ENCODE measurements around the gene MYPOP.
A peak's percentile ranks its signal among the peaks of the same experiment; 100 is the strongest.

The MYPOP gene

DNA sequence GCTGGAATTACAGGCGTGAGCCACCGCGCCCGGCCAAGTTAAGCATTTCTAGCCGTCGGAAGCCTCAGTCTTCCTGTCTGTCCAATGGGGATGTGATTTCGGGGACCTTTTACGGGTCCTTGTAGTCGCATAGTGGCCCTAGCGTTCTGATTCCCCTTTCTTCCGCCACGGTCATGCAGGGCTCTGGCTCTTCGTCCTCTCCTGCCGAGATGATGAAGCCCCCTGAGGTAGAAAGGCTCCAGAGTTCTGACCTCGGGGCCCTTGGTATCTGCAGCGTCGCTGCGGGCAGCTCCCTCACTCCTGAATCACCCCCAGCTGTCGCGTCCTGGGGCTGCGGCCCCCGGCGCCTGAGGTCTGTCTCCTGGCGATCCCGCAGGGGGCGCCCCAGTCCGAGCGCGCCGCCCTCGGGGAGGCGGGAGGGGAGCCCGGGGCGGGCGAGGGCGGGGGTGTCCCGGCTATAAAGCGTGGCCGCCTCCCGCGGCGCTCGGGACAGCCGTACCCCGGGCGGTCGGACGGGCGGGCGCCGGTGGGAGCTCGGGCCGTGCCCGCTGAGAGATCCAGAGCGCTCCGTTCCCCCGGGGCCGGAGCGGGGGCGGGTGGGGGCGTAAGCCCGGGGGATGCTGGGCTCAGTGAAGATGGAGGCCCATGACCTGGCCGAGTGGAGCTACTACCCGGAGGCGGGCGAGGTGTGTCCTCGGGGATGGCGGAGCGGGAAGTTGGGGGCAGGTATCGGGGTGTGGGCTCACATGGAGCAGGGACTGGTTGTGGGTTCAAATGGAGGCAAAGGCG is 38.4 kb downstream of the MYPOP start, which contains the start of gene FOXA3:
TSS of gene FOXA3 (plus strand) at position 487 of the 789 bp plus-strand sequence. CDS start at position 618, 131 bp downstream.
- H3K4me1 ChIP-seq (ENCODE audit: control insufficient read depth, low read length) = peaks cover 25% of the 10 kb centered on the region
- peaks cover 31% of the 10 kb centered on the region for H3K27me3 ChIP-seq (ENCODE audit: control insufficient read depth, low read length)
- H3K9me2 ChIP-seq (replicated peaks; ENCODE audit: control insufficient read depth, low read length) = no peaks in the 10 kb centered on the region
- H3K4me3 ChIP-seq (ENCODE audit: low read length) = peak within 1 kb of the TSS; percentile 90
- peaks cover 27% of the 10 kb centered on the region for H3K36me3 ChIP-seq (ENCODE audit: control insufficient read depth, low read length)
- no peaks in the 10 kb centered on the region for H4K20me1 ChIP-seq (ENCODE audit: control insufficient read depth, insufficient read depth, low read depth, low read length)
- H3K4me2 ChIP-seq (ENCODE audit: low read length) = peak within 1 kb of the TSS; percentile 62
- H3F3A ChIP-seq (ENCODE audit: control insufficient read depth, insufficient read depth) = no peaks in the 10 kb centered on the region; the same call in 1 of the 2 replicates
- no peak within 1 kb of the TSS for H3K27ac ChIP-seq (ENCODE audit: low read depth, low read length)
- no peaks in the 10 kb centered on the region for H3K9me3 ChIP-seq (ENCODE audit: control insufficient read depth, insufficient read depth, low read length)
- peaks cover 39% of the 10 kb centered on the region for H3K79me2 ChIP-seq (ENCODE audit: control insufficient read depth, low read length)
- TF ChIP-seq EZH2phosphoT487 (IDR thresholded peaks at IDR 0.05; ENCODE audit: borderline replicate concordance, low read length) = no peak
- TF ChIP-seq, protein P1, sequence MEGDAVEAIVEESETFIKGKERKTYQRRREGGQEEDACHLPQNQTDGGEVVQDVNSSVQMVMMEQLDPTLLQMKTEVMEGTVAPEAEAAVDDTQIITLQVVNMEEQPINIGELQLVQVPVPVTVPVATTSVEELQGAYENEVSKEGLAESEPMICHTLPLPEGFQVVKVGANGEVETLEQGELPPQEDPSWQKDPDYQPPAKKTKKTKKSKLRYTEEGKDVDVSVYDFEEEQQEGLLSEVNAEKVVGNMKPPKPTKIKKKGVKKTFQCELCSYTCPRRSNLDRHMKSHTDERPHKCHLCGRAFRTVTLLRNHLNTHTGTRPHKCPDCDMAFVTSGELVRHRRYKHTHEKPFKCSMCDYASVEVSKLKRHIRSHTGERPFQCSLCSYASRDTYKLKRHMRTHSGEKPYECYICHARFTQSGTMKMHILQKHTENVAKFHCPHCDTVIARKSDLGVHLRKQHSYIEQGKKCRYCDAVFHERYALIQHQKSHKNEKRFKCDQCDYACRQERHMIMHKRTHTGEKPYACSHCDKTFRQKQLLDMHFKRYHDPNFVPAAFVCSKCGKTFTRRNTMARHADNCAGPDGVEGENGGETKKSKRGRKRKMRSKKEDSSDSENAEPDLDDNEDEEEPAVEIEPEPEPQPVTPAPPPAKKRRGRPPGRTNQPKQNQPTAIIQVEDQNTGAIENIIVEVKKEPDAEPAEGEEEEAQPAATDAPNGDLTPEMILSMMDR (IDR thresholded peaks at IDR 0.05; ENCODE audit: low read depth, low read length, poor library complexity, severe bottlenecking) = peak; percentile 60

DNA sequence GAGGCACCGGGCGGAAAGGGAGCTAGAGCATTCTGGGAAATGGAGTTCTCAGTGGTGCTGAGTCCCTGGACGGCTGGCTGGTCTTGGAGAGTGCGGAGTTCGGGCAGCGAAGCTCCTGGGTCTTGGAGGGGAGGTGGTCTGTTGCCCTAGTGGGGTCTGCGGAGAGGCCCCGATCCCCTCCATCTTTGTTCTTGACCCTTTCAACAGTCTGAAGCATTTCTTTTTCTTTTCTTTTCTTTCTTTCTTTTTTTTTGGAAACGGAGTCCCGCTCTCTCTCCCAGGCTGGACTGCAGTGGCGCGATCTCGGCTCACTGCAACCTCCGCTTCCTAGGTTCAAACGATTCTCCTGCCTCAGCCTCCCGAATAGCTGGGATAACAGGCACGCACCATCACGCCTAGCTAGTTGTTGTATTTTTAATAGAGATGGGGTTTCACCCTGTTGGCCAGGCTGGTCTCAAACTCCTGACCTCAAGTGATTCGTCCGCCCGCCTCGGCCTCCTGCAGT is 39.0 kb downstream of the MYPOP start:
- H3F3A ChIP-seq (ENCODE audit: control insufficient read depth, insufficient read depth) = no peaks in the 10 kb centered on the region; the same call in 1 of the 2 replicates
- peaks cover 25% of the 10 kb centered on the region for H3K4me1 ChIP-seq (ENCODE audit: control insufficient read depth, low read length)
- peaks cover 31% of the 10 kb centered on the region for H3K36me3 ChIP-seq (ENCODE audit: control insufficient read depth, low read length)
- H3K79me2 ChIP-seq (ENCODE audit: control insufficient read depth, low read length) = peaks cover 45% of the 10 kb centered on the region
- H3K27me3 ChIP-seq (ENCODE audit: control insufficient read depth, low read length) = peaks cover 31% of the 10 kb centered on the region
- peak overlapping the region; percentile 62 for H3K4me2 ChIP-seq (ENCODE audit: low read length)
- no peaks in the 10 kb centered on the region for H4K20me1 ChIP-seq (ENCODE audit: control insufficient read depth, insufficient read depth, low read depth, low read length)
- TF ChIP-seq, protein P1 (IDR thresholded peaks at IDR 0.05; ENCODE audit: low read depth, low read length, poor library complexity, severe bottlenecking) = no peak
- no peak for TF ChIP-seq EZH2phosphoT487 (IDR thresholded peaks at IDR 0.05; ENCODE audit: borderline replicate concordance, low read length)
- H3K9me3 ChIP-seq (ENCODE audit: control insufficient read depth, insufficient read depth, low read length) = no peaks in the 10 kb centered on the region
- peak overlapping the region; percentile 90 for H3K4me3 ChIP-seq (ENCODE audit: low read length)
- no peak overlapping the region for H3K27ac ChIP-seq (ENCODE audit: low read depth, low read length)
- H3K9me2 ChIP-seq (replicated peaks; ENCODE audit: control insufficient read depth, low read length) = no peaks in the 10 kb centered on the region

DNA sequence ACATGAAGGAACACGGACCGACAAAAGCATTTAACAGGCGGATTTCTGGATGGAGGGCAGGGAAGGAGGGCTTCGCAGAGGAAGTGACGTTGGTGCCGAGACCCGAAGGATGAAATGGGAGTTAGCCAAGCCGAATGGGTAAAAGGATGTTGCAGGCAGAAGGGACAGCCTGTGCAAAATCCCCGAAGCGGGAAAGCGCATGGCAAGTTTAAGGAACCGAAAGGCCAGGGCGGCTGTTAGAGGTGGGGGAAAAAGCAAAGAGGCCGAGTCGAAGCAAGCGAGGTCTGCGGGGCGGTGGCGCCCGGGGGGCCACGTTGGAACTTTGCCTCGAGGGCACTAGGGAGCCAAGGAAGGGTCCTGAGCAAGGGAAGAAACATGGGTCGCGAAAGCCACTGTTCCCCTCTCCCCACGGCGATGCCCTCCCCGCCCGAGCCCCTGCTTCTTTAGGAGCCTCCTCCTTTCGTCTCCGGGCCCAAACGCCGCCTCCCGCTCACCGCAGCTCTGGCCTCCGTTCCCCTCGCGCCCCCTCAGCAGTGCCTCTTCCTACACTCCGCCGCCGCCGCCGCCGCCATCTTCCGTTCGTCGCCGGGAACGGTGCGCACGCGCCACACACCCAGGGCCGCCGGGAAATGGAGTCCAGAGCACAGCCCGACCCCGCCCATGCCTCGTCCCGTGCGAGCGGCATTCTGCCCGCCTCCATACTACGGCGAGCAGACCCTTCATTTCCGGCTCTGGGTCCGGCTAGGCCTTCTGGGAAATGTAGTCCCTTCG is 39.7 kb downstream of the MYPOP start, which contains the start of gene SYMPK:
TSS of gene SYMPK (minus strand) at position 584 of the 771 bp plus-strand sequence. CDS start 8,652 bp downstream, outside the sequence.
- Histone ChIP-seq H3K9me3 (ENCODE audit: control insufficient read depth, insufficient read depth, low read length) (no peaks in the 10 kb centered on the region), H3F3A (ENCODE audit: control insufficient read depth, insufficient read depth) (no peaks in the 10 kb centered on the region; the same call in 1 of the 2 replicates), H3K9me2 (replicated peaks; ENCODE audit: control insufficient read depth, low read length) (no peaks in the 10 kb centered on the region), H3K36me3 (ENCODE audit: control insufficient read depth, low read length) (peaks cover 34% of the 10 kb centered on the region), H4K20me1 (ENCODE audit: control insufficient read depth, insufficient read depth, low read depth, low read length) (no peaks in the 10 kb centered on the region), H3K27me3 (ENCODE audit: control insufficient read depth, low read length) (peaks cover 31% of the 10 kb centered on the region), H3K4me2 (ENCODE audit: low read length) (peak within 1 kb of the TSS; percentile 87), H3K79me2 (ENCODE audit: control insufficient read depth, low read length) (peaks cover 52% of the 10 kb centered on the region), H3K4me1 (ENCODE audit: control insufficient read depth, low read length) (peaks cover 25% of the 10 kb centered on the region), H3K27ac (ENCODE audit: low read depth, low read length) (peak within 1 kb of the TSS; percentile 73), H3K4me3 (ENCODE audit: low read length) (peak within 1 kb of the TSS; percentile 90)
- TF ChIP-seq, protein P1 (IDR thresholded peaks at IDR 0.05; ENCODE audit: low read depth, low read length, poor library complexity, severe bottlenecking) = no peak
- no peak for TF ChIP-seq EZH2phosphoT487 (IDR thresholded peaks at IDR 0.05; ENCODE audit: borderline replicate concordance, low read length)

All from DOHH2 (cell line).